ENCODE results near the gene KCNA4.
"Not testable (repeated sequence)": the region's sequence is repeated elsewhere in the genome, so short reads cannot be mapped to it uniquely, and the experiment has no call there.

KCNA4 gene

DNA sequence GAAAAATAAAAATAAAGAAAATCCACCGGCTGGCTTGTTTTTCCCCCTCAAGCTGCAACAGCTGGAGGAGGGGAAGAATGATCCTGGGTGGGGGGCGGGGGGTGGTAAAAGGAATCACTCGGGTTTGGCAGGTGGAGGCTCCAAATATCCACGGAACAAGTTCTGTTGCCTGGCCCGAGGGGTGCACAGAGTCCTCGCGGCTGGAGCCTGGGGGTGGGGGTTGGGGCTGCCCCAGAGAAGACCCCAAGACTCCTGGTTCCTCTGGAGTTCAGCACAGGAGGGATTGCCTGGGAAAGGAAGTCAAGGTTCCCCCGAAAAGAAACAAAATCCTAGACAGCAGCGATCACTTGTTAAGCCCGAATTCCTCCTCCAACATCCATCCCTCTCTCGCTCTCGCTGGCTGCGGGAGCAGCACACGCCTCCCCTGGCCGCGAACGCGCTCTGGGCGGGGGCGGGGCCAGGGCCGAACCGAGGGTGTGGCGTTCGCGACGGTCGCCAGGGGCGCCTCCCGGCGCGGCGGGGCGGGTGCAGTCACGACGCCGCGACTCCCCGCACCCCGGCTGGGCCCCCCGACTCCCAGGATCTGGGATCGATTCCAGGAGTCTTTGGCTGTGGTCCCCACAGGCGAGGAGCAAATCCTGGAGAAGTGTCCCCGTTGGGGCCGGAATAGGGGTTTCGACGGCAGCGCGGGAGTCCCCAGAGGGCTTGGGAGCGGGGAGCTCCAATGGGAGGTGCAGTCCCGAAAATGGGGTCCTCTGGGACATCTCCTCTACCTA is at the start of gene KCNA4:
Gene KCNA4, minus strand, starts transcription at position 443 of the 776 bp plus-strand sequence. CDS start 4,352 bp downstream, outside the sequence.
- no peak for DNase-seq (ENCODE audit: low read depth)

DNA sequence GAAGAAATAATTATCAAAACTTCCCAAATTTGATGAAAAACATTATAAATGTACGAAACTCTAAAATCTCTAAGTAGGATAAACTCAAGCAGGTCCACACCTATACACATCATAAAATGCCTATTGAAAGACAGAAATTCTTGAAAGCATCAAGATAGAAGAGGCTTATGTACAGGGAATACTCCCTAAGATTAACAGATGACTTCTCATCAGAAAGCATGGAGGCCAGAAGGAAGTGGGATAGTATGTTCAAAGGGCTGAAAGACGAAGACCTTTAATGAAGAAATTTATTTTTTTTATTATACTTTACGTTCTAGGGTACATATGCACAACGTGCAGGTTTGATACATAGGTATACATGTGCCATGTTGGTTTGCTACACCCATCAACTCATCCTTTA is 45.3 kb upstream of the KCNA4 start:
- no peak for DNase-seq (ENCODE audit: low read depth)

- DNase-seq (ENCODE audit: low read depth): no peak
Measured at GRCh38 chr11:30059172-30059815, 42.5 kb upstream of the KCNA4 start.

- no peak for DNase-seq (ENCODE audit: low read depth)
Measured at GRCh38 chr11:30049214-30049613, 32.4 kb upstream of the KCNA4 start.

- DNase-seq (ENCODE audit: low read depth): no peak
Measured at GRCh38 chr11:30046578-30046945, 29.7 kb upstream of the KCNA4 start.

DNA sequence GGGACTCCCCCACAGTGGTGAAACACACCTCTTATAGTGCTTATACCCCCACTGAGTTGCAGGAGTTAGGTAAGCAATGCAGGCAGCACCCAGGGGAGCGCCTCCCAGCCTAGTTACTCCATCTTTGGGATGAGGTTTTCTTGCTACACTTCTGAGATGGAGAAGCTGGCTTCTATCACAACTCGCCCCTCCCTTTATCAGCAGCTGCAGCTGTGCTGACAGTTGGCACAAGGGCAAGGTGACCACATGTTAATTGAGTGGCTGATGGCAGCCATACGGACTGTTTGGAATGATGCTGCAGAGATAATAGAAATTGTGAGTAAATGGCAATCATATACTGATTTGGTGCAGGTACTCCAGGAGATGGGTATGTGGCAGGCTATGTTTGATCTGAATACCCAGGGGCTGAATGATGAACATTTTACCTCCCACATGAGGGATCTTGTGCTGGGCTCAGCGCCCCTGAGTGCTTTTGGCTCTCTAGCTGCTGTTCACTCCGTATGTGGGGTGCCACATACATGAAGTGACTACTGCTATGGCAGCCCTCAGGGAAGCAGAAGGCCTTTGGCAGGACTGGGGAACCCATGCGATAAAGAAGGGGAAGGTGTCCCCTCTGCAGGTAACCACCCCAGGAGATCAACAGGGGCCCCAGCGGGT is 29.2 kb upstream of the KCNA4 start:
- DNase-seq (ENCODE audit: low read depth): no peak

DNA sequence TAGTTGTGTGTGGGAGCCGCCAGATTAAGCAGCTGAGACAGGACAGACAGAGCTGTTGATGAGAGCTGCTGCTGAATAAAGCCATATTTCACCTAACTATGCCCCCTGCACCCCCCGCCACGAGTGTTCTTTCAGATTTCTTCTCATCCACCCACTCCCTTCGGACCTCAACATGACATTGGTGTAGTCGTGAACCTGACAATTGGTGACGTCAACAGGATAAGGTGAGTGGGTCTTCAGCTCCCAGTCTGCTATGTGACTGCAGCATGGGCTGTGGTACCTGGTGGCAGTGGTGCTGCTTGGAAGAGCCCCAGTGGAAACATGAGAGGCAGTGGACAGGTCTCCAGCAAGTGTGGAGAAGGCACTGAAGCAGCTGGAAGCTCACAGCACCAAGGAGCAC is 28.3 kb upstream of the KCNA4 start:
- DNase-seq (ENCODE audit: low read depth): no peak

DNA sequence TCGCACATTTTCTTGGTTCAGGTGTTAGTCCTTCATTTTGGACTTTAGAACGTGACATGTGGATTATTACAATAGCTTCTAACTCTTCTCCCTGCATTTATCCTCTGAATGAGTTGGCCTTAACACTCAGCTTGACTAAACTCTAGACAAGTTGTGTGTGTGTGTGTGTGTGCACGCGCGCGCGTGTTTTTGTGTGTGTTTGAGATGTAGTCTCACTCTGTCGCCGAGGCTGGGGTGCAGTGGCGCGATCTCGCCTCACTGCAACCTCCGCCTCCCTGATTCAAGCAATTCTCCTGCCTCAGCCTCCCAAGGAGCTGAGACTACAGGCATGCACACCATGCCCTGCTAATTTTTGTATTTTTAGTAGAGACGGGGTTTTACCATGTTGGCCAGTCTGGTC is 24.3 kb upstream of the KCNA4 start:
- DNase-seq (ENCODE audit: low read depth): no peak

- not testable (repeated sequence) for DNase-seq (ENCODE audit: low read depth)
Measured at GRCh38 chr11:30034746-30035145, 17.9 kb upstream of the KCNA4 start.

DNA sequence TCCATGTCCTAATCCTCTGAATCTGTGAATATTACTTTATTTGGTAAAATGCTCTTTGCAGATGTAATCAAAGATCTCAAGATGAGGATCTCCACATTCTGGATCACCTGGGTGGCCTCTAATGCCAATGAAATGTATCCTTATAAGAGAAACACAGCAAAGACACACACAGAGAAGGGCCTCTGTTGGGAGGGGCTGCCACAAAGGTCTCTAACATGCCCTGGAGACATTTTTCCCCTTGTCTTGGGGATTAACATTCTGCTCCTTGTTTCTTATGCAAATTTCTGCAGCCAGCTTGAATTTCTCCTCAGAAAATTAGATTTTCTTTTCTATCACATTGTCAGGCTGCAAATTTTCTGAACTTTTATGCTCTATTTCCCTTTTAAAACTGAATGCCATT is 17.3 kb upstream of the KCNA4 start:
- DNase-seq (ENCODE audit: low read depth): not testable (repeated sequence)

GRCh38 chr11:30025396-30026139 is 8.7 kb upstream of the KCNA4 start:
- no peak for DNase-seq (ENCODE audit: low read depth)

DNA sequence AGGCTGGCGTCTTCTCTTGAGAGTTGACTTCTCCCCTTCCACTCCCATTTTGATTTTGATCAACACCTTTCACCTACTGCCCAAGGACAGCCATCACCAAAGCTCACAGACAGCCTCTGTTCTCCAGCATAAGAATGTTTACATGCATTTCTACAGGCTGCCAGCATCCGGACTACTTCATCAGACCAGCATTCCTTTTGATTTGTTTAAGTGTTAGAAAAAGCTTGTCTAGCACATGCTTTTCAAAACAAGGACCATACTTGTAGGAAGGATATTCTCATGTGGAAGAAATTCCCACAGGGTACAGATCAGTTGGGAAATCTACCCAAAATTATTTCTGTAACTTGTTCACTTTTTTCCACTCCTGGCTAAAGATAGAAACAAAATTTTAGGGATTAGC is 6.2 kb upstream of the KCNA4 start:
- no peak for DNase-seq (ENCODE audit: low read depth)

- no peak for DNase-seq (ENCODE audit: low read depth)
Measured at GRCh38 chr11:30019481-30019880, 2.7 kb upstream of the KCNA4 start.

DNA sequence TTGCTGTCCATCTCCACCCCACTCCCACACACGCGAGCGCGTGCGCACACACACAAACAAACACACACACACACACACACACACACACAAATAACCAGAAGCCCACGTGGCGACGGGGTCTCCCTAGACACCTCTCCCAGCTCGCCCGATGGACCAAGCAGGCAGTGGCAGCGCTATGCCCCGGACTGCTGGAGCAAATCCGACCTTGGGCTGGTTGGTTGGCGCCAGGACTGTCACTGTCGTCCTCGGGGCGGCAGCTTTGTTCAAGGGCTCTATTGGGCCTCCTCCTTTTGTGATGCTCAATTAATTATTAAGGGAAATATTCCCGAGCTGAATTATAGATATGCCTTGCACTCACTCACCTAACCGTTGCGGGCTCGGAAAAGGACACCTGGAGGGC is 1.7 kb upstream of the KCNA4 start:
- no peak for DNase-seq (ENCODE audit: low read depth)

DNA sequence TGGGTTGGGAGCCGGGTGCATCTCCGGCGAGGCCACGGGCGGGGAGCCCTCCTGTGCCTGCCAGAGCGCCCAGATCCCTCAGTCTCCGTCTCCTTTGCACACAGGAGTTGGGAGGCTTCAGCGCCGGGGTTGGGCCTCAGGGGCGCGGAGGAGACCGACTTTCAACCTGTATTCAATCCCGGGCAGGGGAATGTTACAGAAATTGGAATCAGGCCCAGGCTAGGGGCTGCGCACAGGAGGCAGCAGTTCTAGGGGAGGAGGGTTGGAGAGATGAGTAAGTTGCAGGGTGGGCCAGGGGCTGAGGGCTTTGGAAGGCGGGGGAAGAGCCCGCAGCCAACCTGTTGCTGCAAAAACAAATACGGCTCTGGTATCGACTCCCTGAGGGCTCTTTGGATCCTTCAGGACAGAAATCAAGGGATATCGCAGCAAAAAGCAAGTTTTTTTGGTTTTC is 640 bp upstream of the KCNA4 start:
- DNase-seq (ENCODE audit: low read depth): no peak

- DNase-seq (ENCODE audit: low read depth): no peak
Measured at GRCh38 chr11:30015725-30016412, 961 bp downstream of the KCNA4 start.

DNA sequence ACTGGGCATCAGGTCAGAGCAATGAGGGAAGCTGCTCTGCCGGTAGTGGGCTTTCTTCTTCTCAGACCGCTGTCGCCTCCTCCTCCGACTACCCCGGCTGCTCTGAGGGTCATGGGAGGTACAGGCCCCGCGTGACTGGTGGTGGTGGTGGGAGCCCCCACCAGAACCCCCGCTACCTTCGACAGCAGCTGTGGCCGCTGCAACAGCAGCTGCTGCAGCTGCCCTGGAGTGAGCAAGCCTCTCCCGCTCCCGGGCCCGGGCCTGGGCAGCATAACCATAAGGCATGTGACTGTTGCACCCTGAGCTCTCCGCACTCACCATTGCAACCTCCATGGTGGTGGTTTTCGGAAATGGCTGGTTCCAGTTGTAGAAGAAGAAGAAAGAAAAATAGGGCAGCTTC is 4.5 kb downstream of the KCNA4 start:
- no peak for DNase-seq (ENCODE audit: low read depth)

DNA sequence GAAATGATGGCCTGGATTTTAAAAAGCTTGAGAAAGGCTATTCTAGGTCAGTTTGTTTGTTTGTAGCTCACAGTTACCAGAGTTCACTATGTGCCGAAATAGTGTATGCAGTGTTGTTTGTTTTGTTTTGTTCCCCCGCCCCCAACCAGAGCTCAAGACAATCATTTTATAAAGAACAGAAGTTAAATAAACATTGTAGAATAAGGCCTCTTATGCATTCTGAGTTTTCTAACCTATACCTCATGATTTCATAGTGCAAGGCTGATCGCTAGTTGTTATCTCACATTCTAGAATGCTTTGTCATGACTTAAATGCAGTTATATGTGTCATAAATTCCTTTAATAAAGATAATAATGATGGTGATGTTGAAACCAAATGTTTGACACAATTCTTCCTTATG is 7.8 kb downstream of the KCNA4 start:
- DNase-seq (ENCODE audit: low read depth): no peak

DNA sequence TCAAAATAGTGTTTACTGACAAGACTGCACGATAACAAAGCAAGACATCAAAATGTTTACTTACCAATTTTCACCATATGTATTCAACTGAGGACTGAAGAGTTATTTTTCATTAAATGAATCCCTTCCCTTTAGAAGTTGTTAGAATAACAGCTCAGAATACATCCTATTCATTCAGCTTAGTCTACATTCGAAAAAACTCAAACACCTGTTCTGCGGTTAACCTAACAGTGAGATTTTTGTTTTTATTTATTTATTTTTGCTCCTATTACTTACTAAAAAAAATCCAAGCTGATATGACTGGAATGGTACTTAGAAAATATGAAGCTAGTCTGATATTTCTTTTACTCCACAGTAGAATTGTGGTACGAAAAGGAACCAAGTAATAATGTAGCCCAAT is 10.0 kb downstream of the KCNA4 start:
- DNase-seq (ENCODE audit: low read depth): no peak

DNA sequence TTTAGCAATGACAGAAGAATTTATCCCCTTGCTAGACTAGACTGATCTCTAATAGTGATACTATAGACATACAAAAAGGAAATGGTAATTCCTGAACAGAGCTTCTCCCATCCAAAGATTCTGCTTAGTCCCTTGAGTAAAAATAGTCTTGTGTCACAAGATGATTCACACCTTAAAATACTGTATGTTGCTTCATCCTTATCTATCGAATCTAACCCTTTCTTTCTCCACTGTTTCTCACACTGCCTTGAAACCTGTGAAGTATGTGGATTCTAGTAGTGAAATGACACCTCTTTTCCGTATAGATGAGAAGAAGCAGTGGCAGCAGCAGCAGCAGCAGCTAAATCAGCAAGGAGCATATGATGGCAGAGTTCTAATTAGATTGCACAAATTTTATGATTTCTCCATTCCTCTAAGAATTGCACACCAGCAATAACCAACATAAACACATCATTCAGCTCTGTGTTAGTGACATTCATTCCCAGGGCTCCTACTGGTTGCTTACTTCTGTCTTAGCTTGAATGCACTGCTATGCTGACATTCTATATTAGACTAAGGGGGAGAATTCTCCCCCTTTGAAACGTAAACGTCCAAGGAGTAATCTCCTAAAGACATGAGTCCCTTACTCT is 14.6 kb downstream of the KCNA4 start:
- DNase-seq (ENCODE audit: low read depth): no peak

GRCh38 chr11:30000986-30001750 is 15.7 kb downstream of the KCNA4 start:
- DNase-seq (ENCODE audit: low read depth): no peak

All from stimulated activated CD8-positive, alpha-beta memory T cell treated with anti-CD3 and anti-CD28 coated beads, Interleukin-7, amount 100 ng/mL, for 24 hours (primary cell).